Brain microvascular endothelial cell (primary cell): ENCODE measurements around the gene NT5C1A.

Experiments used
- DNase-seq: peaks from one replicate; pipeline ENCODE4 v3.0.0-alpha.2; 2020
- H3K27ac ChIP-seq: fragments of 250-450 bp; sonication (Bioruptor Pico); 2 replicates; pipeline ENCODE4 v1.5.1; 2020; ENCODE audit warnings: mild to moderate bottlenecking, moderate library complexity
- H3K27me3 ChIP-seq: fragments of 250-450 bp; sonication (Bioruptor Pico); replicated peaks from 2 replicates; pipeline ENCODE4 v1.5.1; 2020; ENCODE audit warnings: mild to moderate bottlenecking
- H3K36me3 ChIP-seq: fragments of 250-450 bp; sonication (Bioruptor Pico); replicated peaks from 2 replicates; pipeline ENCODE4 v1.5.1; 2020; ENCODE audit warnings: mild to moderate bottlenecking
- H3K4me3 ChIP-seq: 2 replicates; pipeline ENCODE4 v1.5.1; 2011; ENCODE audit warnings: low read depth, mild to moderate bottlenecking, control low read depth, low read length, moderate library complexity
- in situ Hi-C: cut with HindIII; loops from 2 replicates; pipeline ENCODE4 v1.10.0; 2017; ENCODE audit warnings: low sequenced_read_pairs, low pct_ligation_motif_present
- TF ChIP-seq, protein P1 (sequence below): IDR thresholded peaks from 2 replicates; pipeline ENCODE4 v1.5.1; 2011; ENCODE audit warnings: low read depth, mild to moderate bottlenecking, moderate library complexity, low read length, control low read depth, inconsistent platforms; ENCODE audit errors: missing control alignments

NT5C1A gene

DNA sequence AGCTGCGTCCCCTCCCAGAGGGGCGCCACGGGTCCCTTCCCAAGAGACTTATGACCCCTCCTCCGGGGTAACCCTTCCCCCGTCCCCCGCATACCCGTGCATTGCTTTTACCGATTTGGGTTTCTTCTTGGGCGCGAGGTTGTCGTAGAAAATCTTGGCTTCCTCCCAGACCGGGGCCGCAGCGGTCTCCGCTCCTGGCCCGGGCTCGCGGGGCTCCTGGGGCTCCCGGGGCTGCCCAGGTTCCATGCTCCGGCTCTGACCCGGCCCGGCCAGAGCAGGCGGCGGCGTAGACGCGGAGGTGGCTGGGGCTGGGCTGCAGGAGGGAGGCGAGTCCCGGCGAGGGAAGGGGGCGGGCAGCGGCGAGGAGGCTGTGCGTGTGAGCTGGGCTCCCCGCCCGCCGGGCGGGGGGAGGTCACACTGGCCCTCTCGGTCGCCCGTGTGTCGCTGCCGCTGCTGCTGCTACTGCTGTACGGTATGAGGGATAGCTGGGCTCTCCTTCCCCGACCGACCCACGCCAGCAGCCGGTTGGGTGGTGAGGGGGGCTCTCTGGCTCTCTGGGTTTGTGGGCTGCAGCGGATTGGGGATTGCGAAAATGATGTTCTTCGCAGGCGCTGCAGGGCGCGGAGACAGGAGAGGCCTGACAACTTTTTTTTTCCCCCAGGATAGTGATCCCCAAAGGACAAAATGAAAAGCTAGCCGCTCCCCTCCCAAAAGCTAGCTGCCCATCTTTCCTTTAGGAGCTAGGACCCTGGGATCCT, at the start of gene NT5C1A:
Gene NT5C1A, minus strand, starts transcription at position 315 of the 758 bp plus-strand sequence. Its CDS starts 69 bp downstream, at position 246.
- in situ Hi-C loops: no loop called here
- TF ChIP-seq, protein P1, sequence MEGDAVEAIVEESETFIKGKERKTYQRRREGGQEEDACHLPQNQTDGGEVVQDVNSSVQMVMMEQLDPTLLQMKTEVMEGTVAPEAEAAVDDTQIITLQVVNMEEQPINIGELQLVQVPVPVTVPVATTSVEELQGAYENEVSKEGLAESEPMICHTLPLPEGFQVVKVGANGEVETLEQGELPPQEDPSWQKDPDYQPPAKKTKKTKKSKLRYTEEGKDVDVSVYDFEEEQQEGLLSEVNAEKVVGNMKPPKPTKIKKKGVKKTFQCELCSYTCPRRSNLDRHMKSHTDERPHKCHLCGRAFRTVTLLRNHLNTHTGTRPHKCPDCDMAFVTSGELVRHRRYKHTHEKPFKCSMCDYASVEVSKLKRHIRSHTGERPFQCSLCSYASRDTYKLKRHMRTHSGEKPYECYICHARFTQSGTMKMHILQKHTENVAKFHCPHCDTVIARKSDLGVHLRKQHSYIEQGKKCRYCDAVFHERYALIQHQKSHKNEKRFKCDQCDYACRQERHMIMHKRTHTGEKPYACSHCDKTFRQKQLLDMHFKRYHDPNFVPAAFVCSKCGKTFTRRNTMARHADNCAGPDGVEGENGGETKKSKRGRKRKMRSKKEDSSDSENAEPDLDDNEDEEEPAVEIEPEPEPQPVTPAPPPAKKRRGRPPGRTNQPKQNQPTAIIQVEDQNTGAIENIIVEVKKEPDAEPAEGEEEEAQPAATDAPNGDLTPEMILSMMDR: no peak
- H3K36me3 ChIP-seq: no peaks in the 10 kb centered on the region
- H3K4me3 ChIP-seq: peak within 1 kb of the TSS; percentile 46
- DNase-seq: no peak
- H3K27me3 ChIP-seq: peaks cover 32% of the 10 kb centered on the region
- H3K27ac ChIP-seq: no peak within 1 kb of the TSS

DNA sequence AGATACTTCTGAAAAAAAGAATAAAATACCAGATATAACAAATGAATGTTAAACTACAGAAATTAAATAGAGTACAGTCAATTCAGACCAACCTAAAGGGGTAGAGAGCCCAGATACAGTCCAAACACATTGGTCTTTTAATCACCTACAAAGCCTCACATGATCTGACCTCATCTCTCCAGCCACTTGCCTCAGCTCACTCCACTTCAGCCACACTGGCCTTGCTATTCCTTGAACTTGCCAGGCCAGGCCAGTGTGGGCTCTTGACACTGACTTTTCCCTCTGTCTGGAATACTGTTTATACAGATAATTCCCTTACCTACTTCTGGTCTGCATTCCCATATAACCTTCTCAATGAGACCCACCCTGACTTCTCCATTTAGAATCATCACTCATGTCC, 49.8 kb upstream of the NT5C1A start:
- Histone ChIP-seq H3K27me3 (peaks cover 34% of the 10 kb centered on the region), H3K27ac (no peak overlapping the region), H3K4me3 (no peak overlapping the region), H3K36me3 (no peaks in the 10 kb centered on the region)
- TF ChIP-seq, protein P1: no peak
- in situ Hi-C loops: no loop called here
- no peak for DNase-seq

DNA sequence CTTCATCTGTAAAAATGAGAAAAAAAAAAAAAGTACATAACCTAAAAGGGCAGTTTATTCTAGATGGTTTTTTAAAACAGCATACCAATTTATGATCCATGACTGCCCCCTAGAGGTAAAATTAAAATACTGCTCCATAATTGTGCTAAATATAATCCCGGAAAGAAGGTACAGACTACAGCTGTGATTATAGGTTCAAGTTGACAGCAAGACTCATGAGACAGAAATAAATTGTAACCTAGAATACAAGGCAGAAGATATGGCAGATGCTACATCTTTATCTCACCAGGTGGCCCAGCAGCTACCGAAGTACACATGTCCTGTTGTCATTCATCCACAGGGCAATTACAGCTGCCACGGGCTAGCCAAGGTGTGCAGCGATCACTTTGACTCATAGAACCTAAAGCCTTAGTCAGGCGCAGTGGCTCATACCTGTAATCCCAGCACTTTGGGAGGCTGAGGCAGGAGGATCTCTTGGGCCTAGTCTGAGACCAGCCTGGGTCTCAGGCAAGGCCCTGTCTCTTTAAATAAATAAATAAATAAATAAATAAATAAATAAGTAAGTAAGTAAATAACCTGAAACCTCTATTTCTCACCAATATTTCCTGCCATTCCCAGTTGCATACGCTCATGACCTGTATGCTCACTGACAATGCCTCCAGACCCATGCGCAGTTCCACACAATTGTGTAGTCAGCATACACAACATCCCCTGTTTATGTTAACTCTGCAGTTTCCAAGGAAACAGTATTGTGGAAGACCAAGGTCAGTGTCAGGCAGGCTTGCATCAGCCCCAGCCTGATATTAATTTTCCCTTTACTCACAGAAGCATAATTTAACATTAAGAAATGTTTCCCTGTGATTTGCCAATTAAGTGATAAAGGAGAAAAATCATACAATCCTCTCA, 48.4 kb upstream of the NT5C1A start:
- H3K36me3 ChIP-seq: no peaks in the 10 kb centered on the region
- H3K4me3 ChIP-seq: no peak overlapping the region
- peaks cover 29% of the 10 kb centered on the region for H3K27me3 ChIP-seq
- in situ Hi-C loops: no loop called here
- peak; percentile 24 for DNase-seq
- TF ChIP-seq, protein P1: peak; percentile 25
- H3K27ac ChIP-seq: no peak overlapping the region

DNA sequence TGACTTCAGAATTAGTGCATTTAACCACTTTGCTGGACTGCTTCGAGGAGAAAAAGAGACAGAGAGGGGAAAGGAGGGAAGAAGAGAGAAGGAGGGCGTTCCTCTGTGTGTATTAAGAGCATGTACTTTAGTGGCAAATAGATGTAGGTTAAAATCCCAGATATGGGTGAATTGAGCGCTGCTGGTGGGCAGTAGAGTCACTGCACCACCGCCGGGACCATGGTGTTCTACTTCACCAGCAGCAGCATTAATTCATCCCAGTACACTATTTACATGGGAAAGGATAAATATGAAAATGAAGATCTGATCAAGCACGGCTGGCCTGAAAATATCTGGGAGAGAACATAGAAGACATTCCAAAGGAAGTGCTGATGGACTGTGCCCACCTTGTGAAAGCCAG, 45.9 kb upstream of the NT5C1A start:
- H3K27me3 ChIP-seq: peaks cover 29% of the 10 kb centered on the region
- in situ Hi-C loops: no loop called here

DNA sequence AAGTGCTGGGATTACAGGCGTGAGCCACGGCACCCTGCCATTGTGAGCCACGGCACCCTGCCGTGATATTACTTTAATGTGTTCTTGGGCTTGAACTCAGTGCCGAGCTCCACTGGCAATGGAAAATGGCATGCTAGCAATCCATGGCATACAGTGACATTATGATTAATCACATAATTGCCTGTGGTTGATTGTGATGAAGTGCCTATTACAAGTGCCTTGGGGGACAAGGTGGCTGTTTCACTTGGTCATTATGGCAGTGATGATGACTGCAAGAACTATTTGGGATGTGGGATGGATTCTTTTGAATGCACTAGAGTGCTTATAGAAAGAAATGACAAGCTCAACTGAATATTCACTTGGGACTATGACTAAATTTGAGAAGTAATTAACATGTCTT, 41.6 kb upstream of the NT5C1A start:
- DNase-seq: no peak
- in situ Hi-C loops: no loop called here

More for the DNA sequence above, 45.9 kb upstream of the NT5C1A start:
- H3K36me3 ChIP-seq: no peaks in the 10 kb centered on the region
- TF ChIP-seq, protein P1: peak; percentile 33
- H3K27ac ChIP-seq: no peak overlapping the region
- no peak overlapping the region for H3K4me3 ChIP-seq
- DNase-seq: no peak

More for the DNA sequence above, 41.6 kb upstream of the NT5C1A start:
- Histone ChIP-seq H3K27ac (no peak overlapping the region), H3K36me3 (no peaks in the 10 kb centered on the region), H3K27me3 (peaks cover 29% of the 10 kb centered on the region), H3K4me3 (no peak overlapping the region)
- TF ChIP-seq, protein P1: no peak
